Measurements from ENCODE around the gene TRIM33. TPM values are rescaled to one million over a fixed set of nuclear protein-coding genes. Genes with fewer than 3 reads are reported as not detected.

The TRIM33 gene
- total RNA-seq, 1 experiment from 2014 or later, result 41.2 TPM

- no peaks in the 10 kb centered on the region; the same call in 1 of the 2 replicates for H4K20me1 ChIP-seq (ENCODE audit: insufficient read depth)
- no peaks in the 10 kb centered on the region for H3K36me3 ChIP-seq (ENCODE audit: control insufficient read depth in 1 of 2, insufficient read depth in 2 of 2, low read length in 2 of 2)
- H2AFZ ChIP-seq (ENCODE audit: low read depth, low read length, poor library complexity, severe bottlenecking), result no peak overlapping the region
- H3K27ac ChIP-seq (ENCODE audit: low read depth, low read length), result peak overlapping the region; percentile 95
- TF ChIP-seq ZNF274 (IDR thresholded peaks at IDR 0.05; ENCODE audit: low read depth, low read length) (no peak), CTCF (IDR thresholded peaks at IDR 0.05 in 2 of 3, conservative IDR thresholded peaks at IDR 0.05 in 1 of 3; ENCODE audit: borderline replicate concordance in 1 of 3, insufficient read depth in 1 of 3, low read depth in 2 of 3, low read length in 2 of 3) (no peak), JUND (IDR thresholded peaks at IDR 0.05) (no peak), ELF1 (IDR thresholded peaks at IDR 0.05; ENCODE audit: borderline replicate concordance, low read depth) (no peak), ZFX (IDR thresholded peaks at IDR 0.05) (no peak), CBX3 (IDR thresholded peaks at IDR 0.05; ENCODE audit: low read depth) (no peak), EZH2 (IDR thresholded peaks at IDR 0.05) (no peak), ATF3 (IDR thresholded peaks at IDR 0.05) (no peak), CEBPB (IDR thresholded peaks at IDR 0.05; ENCODE audit: low read depth) (no peak), POLR2AphosphoS5 (IDR thresholded peaks at IDR 0.05; ENCODE audit: low read depth, low read length) (no peak)
- H3K9ac ChIP-seq (ENCODE audit: low read length), result peak overlapping the region; percentile 60
- H3K4me2 ChIP-seq (ENCODE audit: low read length), result peak overlapping the region; percentile 70
- intact Hi-C loops (cut with micrococcal nuclease), result loop anchor here (2.0 to 5.0 kb wide), 2 partner anchors 39 to 197 kb away; partner anchors contain the start of genes DENND2C and TRIM33
- ChIA-PET RAD21 (ENCODE audit: low non-redundant PET in 1 of 2, low total read pairs in 2 of 2, uncharacterized antibody in 2 of 2, unreplicated experiment in 2 of 2) (no interaction called here), CTCF (no interaction called here), POLR2A (no interaction called here)
- H3K79me2 ChIP-seq (ENCODE audit: insufficient read depth, low read length), result peaks cover 92% of the 10 kb centered on the region
- ATAC-seq, result peak; percentile 64
- DNase-seq (ENCODE audit: low read depth, low spot score), result no peak
- H3K27me3 ChIP-seq (ENCODE audit: insufficient read depth, low read length), result no peaks in the 10 kb centered on the region
- no peaks in the 10 kb centered on the region for H3K9me3 ChIP-seq (ENCODE audit: control insufficient read depth in 1 of 2, insufficient read depth in 1 of 2, low read depth in 1 of 2, low read length in 2 of 2)
- peaks cover 33 to 68% of the 10 kb centered on the region in 2 experiments for H3K4me1 ChIP-seq (ENCODE audit: control insufficient read depth in 1 of 2, insufficient read depth in 2 of 2, low read length in 2 of 2)
- peak overlapping the region; percentile 2 to 29; a peak in 3 of 4 replicates for H3K4me3 ChIP-seq (replicated peaks in 1 of 2; ENCODE audit: low read depth in 1 of 2, low read length in 2 of 2)
- BruUV-seq (replicated peaks), result TSS peak; percentile 100
- no peaks in the 10 kb centered on the region for H3K9me2 ChIP-seq (ENCODE audit: insufficient read depth)
These were observed 37.2 kb downstream of the TRIM33 start for GRCh38 chr1:114473796-114474195.
